AG08396 (cell line): ENCODE results near the gene CRMP1.
A peak's percentile ranks its signal among the peaks of the same experiment; 100 is the strongest.

Experiments used
- DNase-seq: peaks from one replicate; pipeline ENCODE4 v3.0.0; 2012; ENCODE audit warnings: low spot score, mixed read lengths

CRMP1 gene

GRCh38 chr4:5893004-5893580 lies at the start of gene CRMP1:
Gene CRMP1, minus strand, starts transcription at chr4:5893086. Its CDS starts 117 bp downstream, at chr4:5892969.
- peak; percentile 61 for DNase-seq

- no peak for DNase-seq
Observed at GRCh38 chr4:5941601-5942000, 48.7 kb upstream of the CRMP1 start.

- no peak for DNase-seq
Observed at GRCh38 chr4:5940470-5941203, 47.8 kb upstream of the CRMP1 start.

GRCh38 chr4:5933996-5934831 lies 41.3 kb upstream of the CRMP1 start:
- no peak for DNase-seq

- DNase-seq: no peak
Observed at GRCh38 chr4:5933116-5933515, 40.2 kb upstream of the CRMP1 start.

- DNase-seq: no peak
Observed at GRCh38 chr4:5932035-5932568, 39.2 kb upstream of the CRMP1 start.

GRCh38 chr4:5931526-5931925 lies 38.6 kb upstream of the CRMP1 start:
- no peak for DNase-seq

- no peak for DNase-seq
Observed at GRCh38 chr4:5930876-5931275, 38.0 kb upstream of the CRMP1 start.

GRCh38 chr4:5930456-5930855 lies 37.6 kb upstream of the CRMP1 start:
- DNase-seq: no peak

GRCh38 chr4:5928844-5929420 lies 36.0 kb upstream of the CRMP1 start:
- no peak for DNase-seq

- no peak for DNase-seq
Observed at GRCh38 chr4:5928274-5928673, 35.4 kb upstream of the CRMP1 start.

- DNase-seq: no peak
Observed at GRCh38 chr4:5927747-5928146, 34.9 kb upstream of the CRMP1 start.

- DNase-seq: no peak
Observed at GRCh38 chr4:5927116-5927515, 34.2 kb upstream of the CRMP1 start.

- DNase-seq: no peak
Observed at GRCh38 chr4:5926598-5926997, 33.7 kb upstream of the CRMP1 start.

- DNase-seq: no peak
Observed at GRCh38 chr4:5925419-5926200, 32.7 kb upstream of the CRMP1 start.

- no peak for DNase-seq
Observed at GRCh38 chr4:5924461-5925125, 31.7 kb upstream of the CRMP1 start.

- DNase-seq: no peak
Observed at GRCh38 chr4:5923376-5923775, 30.5 kb upstream of the CRMP1 start.

- DNase-seq: no peak
Observed at GRCh38 chr4:5922556-5922955, 29.7 kb upstream of the CRMP1 start.

GRCh38 chr4:5921981-5922380 lies 29.1 kb upstream of the CRMP1 start:
- DNase-seq: no peak

- no peak for DNase-seq
Observed at GRCh38 chr4:5921101-5921980, 28.5 kb upstream of the CRMP1 start.
